Right atrium auricular region (tissue), 2 donors: ENCODE measurements around the gene DBN1. TPM values are rescaled to one million over a fixed set of nuclear protein-coding genes. Genes with fewer than 3 reads are reported as not detected.

Experiments used
- DNase-seq: peaks from one replicate; pipeline ENCODE4 v3.0.0-alpha.2; 2019; ENCODE audit warnings: low spot score
- H3K27ac ChIP-seq, 2 donors: fragments of 200-600 bp; sonication (generic); 1 replicate in 1 of 2; 2 replicates in 1 of 2; pipeline ENCODE4 v1.5.1; 2016 to 2019
- H3K27me3 ChIP-seq, 2 donors: fragments of 200-600 bp; sonication (generic); one replicate each; pipeline versions ENCODE4 v1.5.1 to v1.6.0; 2017 to 2019
- H3K36me3 ChIP-seq: fragments of 200-600 bp; sonication (generic); one replicate; pipeline ENCODE4 v1.5.1; 2016
- H3K4me1 ChIP-seq, 2 donors: fragments of 200-600 bp; sonication (generic); one replicate each; pipeline versions ENCODE4 v1.5.1 to v1.6.0; 2017 to 2019
- H3K4me3 ChIP-seq, 2 donors: fragments of 200-600 bp; sonication (generic); 1 replicate in 1 of 2; 2 replicates in 1 of 2; pipeline ENCODE4 v1.5.1; 2017 to 2019; ENCODE audit warnings: mild to moderate bottlenecking in 1 of 2, moderate library complexity in 1 of 2
- H3K9me3 ChIP-seq, 2 donors: fragments of 200-600 bp; sonication (generic); one replicate each; pipeline ENCODE4 v1.5.1; 2019
- total RNA-seq, 2 donors: library from RNA; depleted of rRNA; stranded (reverse); fragments of >200 nt; gene quantifications; one replicate each; pipeline ENCODE4 v1.1.0, GENCODE V29; 2016
- TF ChIP-seq, protein P1 (sequence below), 2 donors: fragments of 200-600 bp; sonication (generic); IDR thresholded peaks; one replicate each; pipeline ENCODE4 v1.5.1; 2019; ENCODE audit warnings: antibody characterized with exemption in 2 of 2

The DBN1 gene
- total RNA-seq, 2 donors from 2014 or later: 25.0 to 47.2 TPM

- Histone ChIP-seq H3K27me3 (no peaks in the 10 kb centered on the region), H3K4me3 (no peak overlapping the region)
- DNase-seq: no peak
These were observed 22.6 kb downstream of the DBN1 start for GRCh38 chr5:177450667-177451424.

DNA sequence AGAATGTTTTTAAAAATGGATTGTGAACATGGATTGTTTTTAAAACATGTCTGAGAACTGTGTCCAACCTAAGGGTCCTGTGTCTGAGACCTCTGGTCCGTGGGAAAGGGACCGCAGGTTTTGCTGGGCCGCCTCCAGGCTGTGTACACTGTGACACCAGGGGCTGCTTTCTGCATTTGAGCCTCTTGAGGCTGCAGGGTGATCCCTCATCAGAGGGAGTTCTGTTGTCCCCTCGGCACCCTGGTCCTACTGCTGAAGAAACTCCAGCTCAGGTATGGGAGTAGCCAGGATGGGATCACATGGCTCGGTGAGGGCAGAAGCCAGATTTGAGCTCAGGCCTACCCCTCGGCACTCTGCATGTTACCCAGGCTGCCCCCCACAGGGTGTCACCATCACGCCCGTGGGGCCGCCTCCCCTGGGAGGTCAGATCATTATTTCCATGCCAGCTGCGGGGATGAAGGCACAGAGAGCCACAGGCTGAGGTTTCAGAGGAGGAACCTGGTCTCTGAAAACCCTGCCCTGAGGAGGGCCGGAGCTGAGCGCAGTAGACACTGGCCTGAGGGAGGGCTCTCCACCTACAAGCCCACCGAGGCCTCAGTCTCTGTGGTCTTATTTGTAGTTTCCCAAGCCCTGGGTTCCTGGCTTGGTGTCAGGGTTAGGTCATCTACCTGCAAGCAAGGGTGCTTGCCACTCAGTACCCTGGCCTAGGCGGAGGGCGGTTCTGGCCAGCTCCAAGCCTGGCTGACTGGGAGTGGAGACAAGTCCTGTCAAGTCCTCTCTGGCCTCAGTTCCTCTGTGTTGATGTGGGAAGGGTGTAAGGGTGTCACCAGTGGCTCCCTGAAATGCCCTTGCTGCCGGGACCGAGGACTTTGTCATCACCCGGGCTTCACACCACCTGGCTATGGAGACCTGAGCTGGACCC lies 24.0 kb downstream of the DBN1 start:
- Histone ChIP-seq H3K27me3 (no peaks in the 10 kb centered on the region), H3K36me3 (no peaks in the 10 kb centered on the region)
- DNase-seq: no peak

More at GRCh38 chr5:177450667-177451424, 22.6 kb downstream of the DBN1 start:
- Histone ChIP-seq H3K9me3 (no peaks in the 10 kb centered on the region), H3K36me3 (no peaks in the 10 kb centered on the region), H3K4me1 (peaks cover 0 to 51% of the 10 kb centered on the region in 2 donors), H3K27ac (no peak overlapping the region)
- TF ChIP-seq, protein P1, sequence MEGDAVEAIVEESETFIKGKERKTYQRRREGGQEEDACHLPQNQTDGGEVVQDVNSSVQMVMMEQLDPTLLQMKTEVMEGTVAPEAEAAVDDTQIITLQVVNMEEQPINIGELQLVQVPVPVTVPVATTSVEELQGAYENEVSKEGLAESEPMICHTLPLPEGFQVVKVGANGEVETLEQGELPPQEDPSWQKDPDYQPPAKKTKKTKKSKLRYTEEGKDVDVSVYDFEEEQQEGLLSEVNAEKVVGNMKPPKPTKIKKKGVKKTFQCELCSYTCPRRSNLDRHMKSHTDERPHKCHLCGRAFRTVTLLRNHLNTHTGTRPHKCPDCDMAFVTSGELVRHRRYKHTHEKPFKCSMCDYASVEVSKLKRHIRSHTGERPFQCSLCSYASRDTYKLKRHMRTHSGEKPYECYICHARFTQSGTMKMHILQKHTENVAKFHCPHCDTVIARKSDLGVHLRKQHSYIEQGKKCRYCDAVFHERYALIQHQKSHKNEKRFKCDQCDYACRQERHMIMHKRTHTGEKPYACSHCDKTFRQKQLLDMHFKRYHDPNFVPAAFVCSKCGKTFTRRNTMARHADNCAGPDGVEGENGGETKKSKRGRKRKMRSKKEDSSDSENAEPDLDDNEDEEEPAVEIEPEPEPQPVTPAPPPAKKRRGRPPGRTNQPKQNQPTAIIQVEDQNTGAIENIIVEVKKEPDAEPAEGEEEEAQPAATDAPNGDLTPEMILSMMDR (IDR thresholded peaks at IDR 0.05): no peak

GRCh38 chr5:177448244-177448950 lies 25.0 kb downstream of the DBN1 start:
- peaks cover 0 to 34% of the 10 kb centered on the region in 2 donors for H3K4me1 ChIP-seq
- no peak overlapping the region for H3K4me3 ChIP-seq
- H3K9me3 ChIP-seq: no peaks in the 10 kb centered on the region
- no peaks in the 10 kb centered on the region for H3K27me3 ChIP-seq
- no peak overlapping the region for H3K27ac ChIP-seq
- no peaks in the 10 kb centered on the region for H3K36me3 ChIP-seq
- no peak for DNase-seq
- TF ChIP-seq, protein P1 (IDR thresholded peaks at IDR 0.05): no peak

More for the DNA sequence above, 24.0 kb downstream of the DBN1 start:
- Histone ChIP-seq H3K4me3 (no peak overlapping the region), H3K4me1 (peaks cover 0 to 43% of the 10 kb centered on the region in 2 donors), H3K9me3 (no peaks in the 10 kb centered on the region), H3K27ac (no peak overlapping the region)
- TF ChIP-seq, protein P1 (IDR thresholded peaks at IDR 0.05): no peak

GRCh38 chr5:177447611-177448243 lies 25.7 kb downstream of the DBN1 start:
- H3K36me3 ChIP-seq: no peaks in the 10 kb centered on the region
- H3K4me1 ChIP-seq: peaks cover 0 to 32% of the 10 kb centered on the region in 2 donors
- H3K9me3 ChIP-seq: no peaks in the 10 kb centered on the region
- H3K27me3 ChIP-seq: no peaks in the 10 kb centered on the region
- H3K27ac ChIP-seq: no peak overlapping the region
- DNase-seq: no peak
- peak overlapping the region in 1 of 2 donors; percentile 64 for H3K4me3 ChIP-seq
- TF ChIP-seq, protein P1 (IDR thresholded peaks at IDR 0.05): no peak

- H3K27ac ChIP-seq: no peak overlapping the region
- no peaks in the 10 kb centered on the region for H3K9me3 ChIP-seq
- TF ChIP-seq, protein P1 (IDR thresholded peaks at IDR 0.05): no peak
- H3K36me3 ChIP-seq: no peaks in the 10 kb centered on the region
- H3K4me1 ChIP-seq: peaks cover 0 to 32% of the 10 kb centered on the region in 2 donors
- DNase-seq: no peak
- H3K4me3 ChIP-seq: peak overlapping the region; percentile 47 to 64
- no peaks in the 10 kb centered on the region for H3K27me3 ChIP-seq
These were observed 26.3 kb downstream of the DBN1 start for GRCh38 chr5:177447066-177447610.
